RWPE2 (cell line): Measurements from ENCODE around the gene CDC42BPB.
"Not testable (repeated sequence)": the region's sequence is repeated elsewhere in the genome, so short reads cannot be mapped to it uniquely, and the experiment has no call there.

Experiments used
- ATAC-seq: fragments of 200-7000 bp; cut with Tn5 transposase; 3 replicates; pipeline ENCODE4 v1.9.1; 2021; ENCODE audit warnings: low read depth
- DNase-seq: peaks from one replicate; pipeline ENCODE4 v3.0.0-alpha.2; 2020; ENCODE audit warnings: low spot score
- H3K27ac ChIP-seq: fragments of 450-650 bp; 2 replicates; pipeline ENCODE4 v1.5.1; 2017; ENCODE audit warnings: mild to moderate bottlenecking; ENCODE audit not compliant: poor library complexity, severe bottlenecking
- H3K27me3 ChIP-seq: fragments of 250-450 bp; sonication (Bioruptor Pico); 2 replicates; pipeline ENCODE4 v1.5.1; 2021; ENCODE audit warnings: mild to moderate bottlenecking, moderate library complexity; ENCODE audit not compliant: insufficient read depth, poor library complexity, severe bottlenecking
- H3K36me3 ChIP-seq: fragments of 250-450 bp; sonication (Bioruptor Pico); 2 replicates; pipeline ENCODE4 v1.5.1; 2020; ENCODE audit warnings: low read depth, mild to moderate bottlenecking, moderate library complexity
- H3K4me1 ChIP-seq: fragments of 250-450 bp; sonication (Bioruptor Pico); 2 replicates; pipeline ENCODE4 v1.5.1; 2021; ENCODE audit warnings: mild to moderate bottlenecking, moderate library complexity; ENCODE audit not compliant: insufficient read depth, poor library complexity, severe bottlenecking
- H3K4me3 ChIP-seq: fragments of 250-450 bp; sonication (Bioruptor Pico); 2 replicates; pipeline ENCODE4 v1.5.1; 2021; ENCODE audit warnings: mild to moderate bottlenecking, moderate library complexity; ENCODE audit not compliant: severe bottlenecking
- H3K9me3 ChIP-seq: fragments of 250-450 bp; sonication (Bioruptor Pico); 2 replicates; pipeline ENCODE4 v1.5.1; 2021; ENCODE audit warnings: mild to moderate bottlenecking, moderate library complexity; ENCODE audit not compliant: severe bottlenecking
- CTCF ChIP-seq: fragments of 450-650 bp; IDR thresholded peaks from one replicate; pipeline ENCODE4 v1.5.1; 2017; ENCODE audit warnings: mild to moderate bottlenecking, moderate library complexity; ENCODE audit not compliant: poor library complexity, severe bottlenecking

CDC42BPB gene

GRCh38 chr14:102898298-102898697, 159.1 kb downstream of the CDC42BPB start:
- H3K4me3 ChIP-seq = no peak overlapping the region
- H3K27ac ChIP-seq = no peak overlapping the region
- no peaks in the 10 kb centered on the region for H3K27me3 ChIP-seq
- no peak for DNase-seq
- no peak for ATAC-seq
- H3K4me1 ChIP-seq = no peaks in the 10 kb centered on the region
- H3K36me3 ChIP-seq = peaks cover 42% of the 10 kb centered on the region
- H3K9me3 ChIP-seq = no peaks in the 10 kb centered on the region
- TF ChIP-seq CTCF = no peak

GRCh38 chr14:102897299-102898027, 159.9 kb downstream of the CDC42BPB start:
- no peaks in the 10 kb centered on the region for H3K4me1 ChIP-seq
- H3K27ac ChIP-seq = no peak overlapping the region
- H3K9me3 ChIP-seq = no peaks in the 10 kb centered on the region
- no peak overlapping the region for H3K4me3 ChIP-seq
- DNase-seq = no peak
- H3K27me3 ChIP-seq = no peaks in the 10 kb centered on the region
- H3K36me3 ChIP-seq = peaks cover 45% of the 10 kb centered on the region
- ATAC-seq = no peak
- TF ChIP-seq CTCF = no peak

- H3K36me3 ChIP-seq = peaks cover 49% of the 10 kb centered on the region
- DNase-seq, H3K4me3 ChIP-seq, H3K9me3 ChIP-seq, H3K4me1 ChIP-seq, ATAC-seq, H3K27ac ChIP-seq, H3K27me3 ChIP-seq: not testable (repeated sequence)
These were observed 160.6 kb downstream of the CDC42BPB start for GRCh38 chr14:102896735-102897134.

- H3K36me3 ChIP-seq = peaks cover 68% of the 10 kb centered on the region
- no peak for TF ChIP-seq CTCF
- H3K27ac ChIP-seq = no peak overlapping the region
- no peak for ATAC-seq
- no peaks in the 10 kb centered on the region for H3K27me3 ChIP-seq
- no peak for DNase-seq
- H3K4me3 ChIP-seq = no peak overlapping the region
- no peaks in the 10 kb centered on the region for H3K9me3 ChIP-seq
- no peaks in the 10 kb centered on the region for H3K4me1 ChIP-seq
These were observed 163.9 kb downstream of the CDC42BPB start for GRCh38 chr14:102893452-102893851.

GRCh38 chr14:102892651-102893050, 164.7 kb downstream of the CDC42BPB start:
- DNase-seq = no peak
- Histone ChIP-seq H3K4me1 (no peaks in the 10 kb centered on the region), H3K4me3 (no peak overlapping the region), H3K27ac (no peak overlapping the region), H3K27me3 (no peaks in the 10 kb centered on the region), H3K9me3 (no peaks in the 10 kb centered on the region), H3K36me3 (peaks cover 62% of the 10 kb centered on the region)
- no peak for TF ChIP-seq CTCF
- no peak for ATAC-seq
